Ascending aorta (tissue), 2 donors: ENCODE measurements around the gene JUP. TPM values are rescaled to one million over a fixed set of nuclear protein-coding genes. Genes with fewer than 3 reads are reported as not detected.

ENCODE experiments used
- DNase-seq, 2 donors: peaks; one replicate each; pipeline ENCODE4 v3.0.0-alpha.2; 2019; ENCODE audit warnings: low spot score in 2 of 2
- H3K27ac ChIP-seq, 2 donors: fragments of 200-600 bp; sonication (generic); one replicate each; pipeline ENCODE4 v1.5.1; 2016 to 2017; ENCODE audit warnings: mild to moderate bottlenecking in 1 of 2
- H3K27me3 ChIP-seq: fragments of 200-600 bp; sonication (generic); one replicate; pipeline ENCODE4 v1.5.1; 2017
- H3K36me3 ChIP-seq, 2 donors: fragments of 200-600 bp; sonication (generic); one replicate each; pipeline ENCODE4 v1.5.1; 2016
- H3K4me1 ChIP-seq, 2 donors: fragments of 200-600 bp; sonication (generic); one replicate each; pipeline ENCODE4 v1.5.1; 2016 to 2017; ENCODE audit warnings: mild to moderate bottlenecking in 1 of 2
- H3K4me3 ChIP-seq, 2 donors: fragments of 200-600 bp; sonication (generic); one replicate each; pipeline ENCODE4 v1.5.1; 2016 to 2017; ENCODE audit warnings: mild to moderate bottlenecking in 1 of 2
- H3K9me3 ChIP-seq, 2 donors: fragments of 200-600 bp; sonication (generic); one replicate each; pipeline ENCODE4 v1.5.1; 2016
- intact Hi-C: fragments of 100-400 bp; cut with DNase I; formaldehyde crosslinking; loops from one replicate; pipeline ENCODE4 v1.15.1; 2023
- total RNA-seq: library from RNA; depleted of rRNA; stranded (reverse); fragments of >200 nt; gene quantifications from one replicate; pipeline ENCODE4 v1.1.0, GENCODE V29; 2016
- TF ChIP-seq, protein P1 (sequence below), 3 experiments: fragments of 200-600 bp in 2 of 3; fragments of 450-650 bp in 1 of 3; sonication (generic) in 2 of 3; IDR thresholded peaks; one replicate each; pipeline ENCODE4 v1.5.1; 2016 to 2019; ENCODE audit warnings: antibody characterized with exemption in 3 of 3, mild to moderate bottlenecking in 1 of 3, moderate library complexity in 1 of 3

Gene JUP
- total RNA-seq, 1 donor from 2014 or later: 47.9 TPM

DNA sequence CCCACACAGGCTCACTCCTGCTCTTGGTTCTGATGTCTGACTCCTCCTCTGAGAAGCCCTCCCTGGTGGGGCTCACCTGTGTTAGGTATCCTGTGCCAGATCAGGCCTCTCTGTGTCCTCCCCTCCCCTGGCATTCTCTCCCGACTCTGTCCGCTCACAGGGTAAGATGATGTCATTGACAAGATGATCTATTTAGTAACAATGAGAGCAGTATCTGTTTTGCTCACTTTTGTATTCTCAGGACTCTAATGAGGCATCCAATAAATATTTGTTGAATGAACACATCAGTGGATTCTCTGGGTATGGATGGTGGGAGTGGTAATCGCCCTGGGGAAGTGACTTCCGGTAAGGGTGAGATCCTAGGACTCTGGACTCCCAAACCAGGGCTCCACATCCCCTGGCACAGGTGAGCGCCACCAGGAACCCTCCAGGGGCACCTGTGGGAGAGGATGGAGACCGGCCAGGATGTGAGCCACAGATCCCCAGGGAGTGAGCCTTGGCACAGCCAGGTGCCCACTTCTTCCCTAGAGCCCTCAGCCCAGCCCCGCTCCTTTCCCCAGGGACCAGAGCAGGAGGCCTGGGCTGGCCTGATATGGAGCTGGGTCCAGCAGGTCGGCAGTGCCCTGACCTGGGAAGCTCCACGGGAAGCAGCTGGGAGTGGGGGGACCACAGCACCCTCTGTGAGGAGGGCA, 46.7 kb downstream of the JUP start:
- no peak overlapping the region for H3K27ac ChIP-seq
- peaks cover 7% of the 10 kb centered on the region for H3K27me3 ChIP-seq
- no peak for DNase-seq
- H3K36me3 ChIP-seq: no peaks in the 10 kb centered on the region
- intact Hi-C loops: loop anchor here (10.0 kb wide), 1 partner anchor 135 kb away; no protein-coding TSS in a partner anchor
- TF ChIP-seq, protein P1, sequence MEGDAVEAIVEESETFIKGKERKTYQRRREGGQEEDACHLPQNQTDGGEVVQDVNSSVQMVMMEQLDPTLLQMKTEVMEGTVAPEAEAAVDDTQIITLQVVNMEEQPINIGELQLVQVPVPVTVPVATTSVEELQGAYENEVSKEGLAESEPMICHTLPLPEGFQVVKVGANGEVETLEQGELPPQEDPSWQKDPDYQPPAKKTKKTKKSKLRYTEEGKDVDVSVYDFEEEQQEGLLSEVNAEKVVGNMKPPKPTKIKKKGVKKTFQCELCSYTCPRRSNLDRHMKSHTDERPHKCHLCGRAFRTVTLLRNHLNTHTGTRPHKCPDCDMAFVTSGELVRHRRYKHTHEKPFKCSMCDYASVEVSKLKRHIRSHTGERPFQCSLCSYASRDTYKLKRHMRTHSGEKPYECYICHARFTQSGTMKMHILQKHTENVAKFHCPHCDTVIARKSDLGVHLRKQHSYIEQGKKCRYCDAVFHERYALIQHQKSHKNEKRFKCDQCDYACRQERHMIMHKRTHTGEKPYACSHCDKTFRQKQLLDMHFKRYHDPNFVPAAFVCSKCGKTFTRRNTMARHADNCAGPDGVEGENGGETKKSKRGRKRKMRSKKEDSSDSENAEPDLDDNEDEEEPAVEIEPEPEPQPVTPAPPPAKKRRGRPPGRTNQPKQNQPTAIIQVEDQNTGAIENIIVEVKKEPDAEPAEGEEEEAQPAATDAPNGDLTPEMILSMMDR (IDR thresholded peaks at IDR 0.05): no peak
- H3K9me3 ChIP-seq: no peaks in the 10 kb centered on the region
- H3K4me1 ChIP-seq: peaks cover 0 to 4% of the 10 kb centered on the region in 2 donors
- H3K4me3 ChIP-seq: no peak overlapping the region

DNA sequence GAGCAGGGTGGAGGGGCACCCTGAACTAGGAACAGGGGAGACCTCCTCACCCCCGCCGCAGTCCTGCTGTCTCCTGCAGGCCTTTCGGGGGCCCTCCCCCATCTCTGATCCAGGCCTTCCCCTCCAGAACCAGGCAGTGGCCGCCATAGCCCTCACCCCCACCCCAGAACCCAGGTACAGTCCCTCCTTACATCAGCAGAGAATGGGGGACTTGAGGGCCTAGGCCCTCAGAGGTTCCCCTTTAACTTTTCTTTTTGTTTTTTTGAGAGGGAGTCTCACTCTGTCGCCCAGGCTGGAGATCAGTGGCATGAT, 47.8 kb downstream of the JUP start:
- TF ChIP-seq, protein P1 (IDR thresholded peaks at IDR 0.05): no peak
- intact Hi-C loops: loop anchor here (1.0 to 10.0 kb wide), 2 partner anchors 63 to 136 kb away; no protein-coding TSS in a partner anchor

DNA sequence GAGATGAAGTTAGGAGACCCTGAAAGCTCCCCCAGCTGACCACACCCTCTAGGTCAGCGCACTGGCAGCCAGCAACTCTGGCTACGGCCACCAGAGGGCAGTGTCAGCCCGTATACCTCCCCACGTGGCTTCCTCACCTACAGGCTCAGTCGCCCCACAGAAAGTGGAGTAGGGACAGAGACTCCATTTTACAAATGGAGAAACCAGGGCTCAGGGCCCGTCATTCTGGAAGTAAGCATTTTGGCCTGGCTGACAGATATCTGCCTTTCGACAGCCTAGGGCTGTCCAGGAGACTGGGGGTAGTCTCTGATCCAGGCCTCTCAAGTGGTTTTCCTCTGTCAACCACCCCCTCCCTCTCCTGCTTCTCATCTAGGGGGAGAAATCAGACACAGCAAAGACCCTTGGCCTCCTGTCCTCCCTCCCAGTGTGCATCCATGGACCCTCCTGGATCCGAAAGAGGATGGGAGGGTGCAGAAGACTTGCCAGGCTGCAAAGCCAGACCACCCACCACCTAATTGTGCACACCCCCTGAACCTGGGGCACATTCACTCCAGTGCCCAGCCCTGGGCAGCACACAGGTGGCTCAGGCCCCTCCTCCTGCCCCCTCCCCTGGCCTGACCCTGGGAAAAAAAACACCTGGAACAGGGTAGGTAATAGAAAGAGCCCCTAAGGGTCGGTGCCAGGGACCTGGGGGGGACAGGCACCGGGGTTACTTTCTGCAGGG, 48.3 kb downstream of the JUP start:
- Histone ChIP-seq H3K36me3 (no peaks in the 10 kb centered on the region), H3K27ac (no peak overlapping the region), H3K27me3 (peaks cover 16% of the 10 kb centered on the region), H3K4me1 (peaks cover 6 to 16% of the 10 kb centered on the region in 2 donors), H3K4me3 (no peak overlapping the region), H3K9me3 (no peaks in the 10 kb centered on the region)
- intact Hi-C loops: loop anchor here (1.0 to 10.0 kb wide), 2 partner anchors 63 to 137 kb away; no protein-coding TSS in a partner anchor
- TF ChIP-seq, protein P1 (IDR thresholded peaks at IDR 0.05): peak; percentile 95 to 98 (median 95)
- DNase-seq: peak; percentile 19 to 85

More for the DNA sequence above, 47.8 kb downstream of the JUP start:
- Histone ChIP-seq H3K36me3 (no peaks in the 10 kb centered on the region), H3K9me3 (no peaks in the 10 kb centered on the region), H3K4me3 (no peak overlapping the region), H3K27ac (no peak overlapping the region), H3K4me1 (peaks cover 6 to 14% of the 10 kb centered on the region in 2 donors), H3K27me3 (peaks cover 15% of the 10 kb centered on the region)
- no peak for DNase-seq

DNA sequence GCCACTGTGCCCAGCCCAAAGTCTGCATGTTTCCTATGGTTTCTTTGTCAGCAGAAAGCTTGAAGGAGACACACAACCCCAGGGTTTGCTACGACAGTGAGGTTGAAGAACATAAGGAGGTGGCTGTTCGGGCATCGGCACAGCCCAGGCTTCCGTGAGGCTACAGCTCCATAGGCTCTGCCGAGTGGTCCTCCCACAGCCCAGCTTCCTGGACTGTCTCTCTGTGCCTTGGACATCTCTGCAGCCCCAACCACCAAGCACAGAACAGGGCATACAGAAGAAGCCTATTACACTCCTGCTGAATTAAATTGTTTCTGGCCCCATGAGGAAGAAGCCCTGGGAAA, 48.9 kb downstream of the JUP start:
- H3K36me3 ChIP-seq: no peaks in the 10 kb centered on the region
- no peak for DNase-seq
- no peaks in the 10 kb centered on the region for H3K9me3 ChIP-seq
- H3K27me3 ChIP-seq: peaks cover 16% of the 10 kb centered on the region
- H3K27ac ChIP-seq: no peak overlapping the region
- TF ChIP-seq, protein P1 (IDR thresholded peaks at IDR 0.05): no peak
- peaks cover 6 to 16% of the 10 kb centered on the region in 2 donors for H3K4me1 ChIP-seq
- intact Hi-C loops: loop anchor here (1.0 to 10.0 kb wide), 2 partner anchors 64 to 137 kb away; no protein-coding TSS in a partner anchor
- H3K4me3 ChIP-seq: no peak overlapping the region

DNA sequence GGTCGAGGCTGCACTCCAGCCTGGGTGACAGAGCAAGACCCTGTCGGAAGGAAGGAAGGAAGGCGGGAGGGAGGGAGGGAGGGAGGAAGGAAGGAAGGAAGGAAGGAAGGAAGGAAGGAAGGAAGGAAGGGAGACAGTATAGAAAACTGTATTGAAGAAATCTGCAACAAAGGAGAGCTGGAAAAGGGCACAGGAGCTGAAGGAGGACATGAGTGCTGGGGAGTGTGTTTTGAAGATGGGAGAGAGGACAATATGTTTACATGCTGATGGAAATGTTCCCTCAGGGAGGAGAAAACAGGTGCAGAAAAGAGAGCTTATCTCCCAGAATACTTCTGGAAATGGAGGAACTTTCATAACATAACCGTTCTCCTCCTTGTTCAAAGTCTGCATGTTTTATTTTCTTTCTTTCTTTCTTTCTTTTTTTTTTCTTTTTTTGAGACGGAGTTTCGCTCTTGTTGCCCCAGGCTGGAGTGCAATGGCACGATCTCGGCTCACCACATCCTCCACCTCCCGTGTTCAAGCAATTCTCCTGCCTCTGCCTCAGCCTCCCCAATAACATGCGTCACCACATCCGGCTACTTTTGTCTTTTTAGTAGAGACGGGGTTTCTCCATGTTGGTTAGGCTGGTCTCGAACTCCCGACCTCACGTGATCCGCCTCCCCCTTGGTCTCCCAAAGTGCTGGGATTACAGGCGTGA, 49.4 kb downstream of the JUP start:
- intact Hi-C loops: loop anchor here (10.0 kb wide), 1 partner anchor 138 kb away; no protein-coding TSS in a partner anchor
- Histone ChIP-seq H3K4me3 (no peak overlapping the region), H3K4me1 (peaks cover 6 to 16% of the 10 kb centered on the region in 2 donors), H3K9me3 (no peaks in the 10 kb centered on the region), H3K27me3 (peaks cover 16% of the 10 kb centered on the region), H3K27ac (no peak overlapping the region), H3K36me3 (no peaks in the 10 kb centered on the region)
- DNase-seq: no peak
- TF ChIP-seq, protein P1 (IDR thresholded peaks at IDR 0.05): no peak
